SK-N-MC (cell line): Measurements from ENCODE around the gene KRT73.

Experiments
- DNase-seq: peaks from one replicate; pipeline ENCODE4 v3.0.0-alpha.2; 2011; ENCODE audit warnings: low read depth, low spot score
- H3K27ac ChIP-seq: fragments of 200-600 bp; sonication (generic); 2 replicates; pipeline ENCODE4 v1.5.1; 2016; ENCODE audit warnings: mixed run types
- H3K36me3 ChIP-seq: fragments of 200-600 bp; sonication (generic); 2 replicates; pipeline ENCODE4 v1.6.1; 2017; ENCODE audit warnings: antibody characterized with exemption, low read length, mixed read lengths; ENCODE audit not compliant: insufficient read depth
- H3K4me3 ChIP-seq: fragments of 200-600 bp; sonication (generic); 2 replicates; pipeline ENCODE4 v1.5.1; 2016
- H3K9ac ChIP-seq: fragments of 200-600 bp; sonication (generic); 2 replicates; pipeline ENCODE4 v1.8.0; 2017; ENCODE audit warnings: mixed run types, mixed read lengths; ENCODE audit not compliant: insufficient read length
- H3K9me3 ChIP-seq: fragments of 200-600 bp; sonication (generic); 2 replicates; pipeline ENCODE4 v1.6.1; 2017; ENCODE audit warnings: low read depth, mild to moderate bottlenecking, antibody characterized with exemption, low read length, moderate library complexity, mixed read lengths
- EZH2 ChIP-seq: fragments of 200-600 bp; sonication (generic); IDR thresholded peaks from one replicate; pipeline ENCODE4 v1.6.1; 2017; ENCODE audit warnings: antibody characterized with exemption
- FOXP2 ChIP-seq: optimal IDR thresholded peaks from 2 replicates; pipeline ENCODE3; 2011; ENCODE audit warnings: mild to moderate bottlenecking, moderate library complexity; ENCODE audit not compliant: insufficient read depth; ENCODE audit errors: extremely low read length, control extremely low read depth
- POLR2AphosphoS5 ChIP-seq: IDR thresholded peaks from 2 replicates; pipeline ENCODE4 v1.6.1; 2012; ENCODE audit warnings: mild to moderate bottlenecking, low read depth, low read length, borderline replicate concordance

Gene KRT73

DNA sequence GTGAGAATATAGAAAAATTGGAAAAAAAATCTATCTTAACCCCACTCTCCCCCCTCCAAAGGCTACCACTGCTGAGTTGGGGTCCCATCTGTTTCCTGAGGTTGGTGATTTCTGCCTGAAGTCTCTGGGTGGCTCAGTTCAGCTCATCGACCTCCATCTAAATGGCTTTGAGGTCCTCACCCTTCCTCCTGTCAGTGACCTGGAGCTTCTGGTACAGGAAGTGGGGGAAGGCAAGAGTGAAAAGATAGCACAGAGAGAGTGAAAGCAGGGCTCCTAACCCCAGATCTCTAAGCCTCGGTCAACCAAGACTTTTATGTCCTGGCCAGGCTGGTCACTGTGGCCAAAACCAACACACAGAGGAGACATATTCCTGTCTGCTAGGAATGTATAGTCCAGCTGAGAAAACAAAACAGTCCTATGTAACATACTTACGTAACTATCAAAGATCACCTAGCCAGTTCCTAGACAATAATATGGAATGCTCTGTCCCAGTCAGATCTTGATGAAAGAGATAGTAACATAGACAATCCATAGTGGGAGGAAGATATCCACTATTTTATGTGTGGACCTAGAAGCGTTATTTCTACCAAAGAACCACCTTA is 12.3 kb upstream of the KRT73 start:
- no peak for TF ChIP-seq EZH2
- no peak for TF ChIP-seq FOXP2
- TF ChIP-seq POLR2AphosphoS5 = no peak
- no peaks in the 10 kb centered on the region for H3K36me3 ChIP-seq
- H3K27ac ChIP-seq = no peak overlapping the region
- H3K9me3 ChIP-seq = no peaks in the 10 kb centered on the region
- no peak overlapping the region for H3K9ac ChIP-seq
- no peak overlapping the region for H3K4me3 ChIP-seq
- DNase-seq = no peak

DNA sequence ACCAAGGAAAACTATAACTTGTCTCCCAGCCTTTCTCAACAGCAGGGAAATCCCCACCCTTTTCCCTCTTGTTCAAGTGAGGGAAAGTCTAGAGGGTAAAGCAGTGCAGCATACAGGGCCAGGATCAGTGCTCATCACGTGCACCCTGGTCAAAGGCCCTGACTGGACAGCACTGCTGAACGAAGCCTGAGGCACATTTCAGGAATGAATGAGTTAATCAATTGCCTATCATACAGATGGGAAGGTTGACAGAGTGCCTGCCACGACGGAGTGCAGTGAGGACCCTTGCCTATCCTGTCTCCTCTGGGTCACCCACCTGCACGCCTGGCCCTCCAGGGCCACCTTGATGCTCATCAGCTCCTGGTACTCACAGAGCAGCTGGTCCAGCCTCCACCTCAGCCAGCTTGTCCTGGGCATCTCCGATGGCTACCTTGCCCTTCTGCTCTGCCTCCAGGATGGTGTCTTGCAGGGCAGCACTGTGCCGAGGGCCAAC is 11.7 kb upstream of the KRT73 start:
- no peak overlapping the region for H3K27ac ChIP-seq
- H3K4me3 ChIP-seq = no peak overlapping the region
- no peaks in the 10 kb centered on the region for H3K9me3 ChIP-seq
- H3K36me3 ChIP-seq = no peaks in the 10 kb centered on the region
- TF ChIP-seq POLR2AphosphoS5 = no peak
- no peak for TF ChIP-seq FOXP2
- no peak for TF ChIP-seq EZH2
- H3K9ac ChIP-seq = no peak overlapping the region
- no peak for DNase-seq

DNA sequence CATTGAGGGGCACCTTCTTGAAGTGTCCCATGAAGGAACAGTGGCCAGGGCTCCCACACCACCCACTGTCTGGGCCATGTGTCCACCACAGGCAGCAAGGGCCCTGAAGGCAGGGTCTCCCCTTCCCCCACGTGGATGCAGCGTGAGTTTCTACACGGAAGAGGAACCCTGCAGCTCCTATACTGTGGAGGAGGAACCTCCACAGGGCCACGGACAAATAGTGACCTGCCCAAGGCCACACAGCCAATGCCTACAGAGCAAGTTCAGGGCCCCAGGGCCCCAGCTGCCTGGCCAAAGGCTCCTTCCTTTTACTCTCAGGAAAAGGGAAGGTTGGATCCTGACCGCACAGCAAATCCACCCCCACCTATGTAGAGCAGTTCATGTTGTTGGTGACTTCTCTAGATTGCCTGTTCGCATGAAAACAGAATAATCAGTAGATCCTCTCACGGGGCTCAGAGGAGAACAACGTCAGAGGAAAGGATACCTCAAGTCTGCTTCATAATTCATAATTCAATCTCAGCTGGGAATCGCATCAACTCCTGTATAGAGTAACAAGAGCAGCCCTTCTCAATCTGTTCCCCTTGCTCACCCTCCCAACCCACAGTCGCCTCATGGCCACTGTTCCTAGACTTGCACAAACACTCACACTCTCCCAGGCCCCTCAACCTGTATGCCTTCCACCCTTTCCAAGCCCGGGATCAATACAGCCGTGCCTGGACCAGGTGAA is 11.1 kb upstream of the KRT73 start:
- TF ChIP-seq EZH2 = no peak
- no peak for TF ChIP-seq POLR2AphosphoS5
- no peak for TF ChIP-seq FOXP2
- Histone ChIP-seq H3K27ac (no peak overlapping the region), H3K9me3 (no peaks in the 10 kb centered on the region), H3K9ac (no peak overlapping the region), H3K4me3 (no peak overlapping the region), H3K36me3 (no peaks in the 10 kb centered on the region)
- DNase-seq = no peak

DNA sequence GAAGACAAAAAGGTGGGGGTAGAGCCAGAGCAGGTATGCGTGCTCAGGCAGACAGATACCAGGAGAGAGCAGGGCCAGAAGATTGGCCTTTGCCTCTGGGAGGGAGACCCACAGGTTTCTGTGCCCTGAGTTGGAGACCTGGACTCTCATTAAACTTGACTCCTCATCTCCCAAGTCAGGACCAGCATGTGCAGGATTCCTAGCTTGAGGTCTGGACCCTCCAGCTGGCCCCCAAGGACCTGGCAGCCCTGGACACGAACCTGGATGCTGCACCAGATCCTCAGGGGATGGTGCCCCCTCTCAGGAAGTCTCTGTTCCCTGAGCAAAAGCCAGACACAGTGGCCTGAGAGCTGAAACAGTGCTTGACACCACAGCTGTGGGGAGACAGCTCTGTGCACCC is 10.5 kb upstream of the KRT73 start:
- TF ChIP-seq FOXP2 = no peak
- no peak for TF ChIP-seq EZH2
- TF ChIP-seq POLR2AphosphoS5 = no peak
- Histone ChIP-seq H3K27ac (no peak overlapping the region), H3K4me3 (no peak overlapping the region), H3K9ac (no peak overlapping the region), H3K9me3 (no peaks in the 10 kb centered on the region), H3K36me3 (no peaks in the 10 kb centered on the region)
- DNase-seq = no peak

DNA sequence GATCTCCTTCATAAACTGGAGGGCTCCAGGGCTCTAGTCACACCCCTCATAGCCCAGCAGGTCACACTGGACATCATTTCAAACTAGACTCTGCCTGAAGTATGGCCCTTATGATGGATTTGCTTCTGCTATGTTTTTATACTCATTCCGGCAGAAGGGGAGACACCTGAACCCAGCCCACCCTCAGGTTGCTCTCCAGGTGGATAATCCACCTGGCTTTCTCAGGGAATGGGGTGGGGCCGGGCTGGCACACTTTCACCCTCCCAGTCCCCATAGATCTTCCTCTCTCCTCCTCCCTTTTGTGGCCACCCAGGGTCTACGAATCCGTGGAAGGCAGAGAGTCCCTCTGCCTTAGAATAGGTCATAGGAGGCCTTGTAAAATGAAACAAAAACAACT is 9.8 kb upstream of the KRT73 start:
- no peak for TF ChIP-seq FOXP2
- TF ChIP-seq EZH2 = no peak
- no peak for TF ChIP-seq POLR2AphosphoS5
- H3K9me3 ChIP-seq = no peaks in the 10 kb centered on the region
- no peak overlapping the region for H3K9ac ChIP-seq
- H3K4me3 ChIP-seq = no peak overlapping the region
- DNase-seq = no peak
- H3K36me3 ChIP-seq = no peaks in the 10 kb centered on the region
- H3K27ac ChIP-seq = no peak overlapping the region

DNA sequence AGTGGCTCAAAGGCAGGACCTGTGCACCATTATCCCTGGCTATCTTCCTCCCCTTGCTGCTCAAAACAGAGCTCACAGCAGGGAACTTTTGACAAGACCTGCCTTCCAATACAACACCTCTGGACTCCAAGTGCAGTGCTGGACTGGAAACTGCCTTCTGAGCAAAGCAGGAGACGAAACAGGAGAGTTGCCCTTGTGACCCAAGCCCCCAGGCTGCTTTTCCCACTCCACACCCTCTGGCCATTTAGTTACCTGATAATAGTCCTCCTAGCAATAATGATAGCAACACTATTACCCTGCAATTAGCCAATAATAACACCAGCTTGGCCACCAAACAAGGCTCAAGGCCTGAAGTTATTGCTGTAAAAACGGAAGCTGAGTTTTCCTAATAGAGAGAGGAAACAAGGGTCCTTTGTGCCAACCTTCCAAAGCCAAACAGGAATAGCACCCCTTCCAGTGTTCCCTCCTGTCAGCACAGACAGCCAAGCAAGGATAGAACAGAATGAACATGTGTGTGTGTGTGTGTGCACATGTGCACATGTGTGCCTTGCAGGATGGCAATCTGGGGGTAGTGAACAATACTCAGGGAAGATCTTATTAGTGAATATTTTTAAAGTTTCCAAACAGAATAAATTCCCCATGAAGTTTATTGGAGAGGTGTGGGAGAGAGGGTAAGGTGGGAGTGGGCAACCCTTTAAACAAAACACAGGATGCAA is 9.2 kb upstream of the KRT73 start:
- no peak for DNase-seq
- Histone ChIP-seq H3K36me3 (no peaks in the 10 kb centered on the region), H3K27ac (no peak overlapping the region), H3K9ac (no peak overlapping the region), H3K4me3 (no peak overlapping the region), H3K9me3 (no peaks in the 10 kb centered on the region)
- TF ChIP-seq FOXP2 (no peak), EZH2 (no peak), POLR2AphosphoS5 (no peak)

DNA sequence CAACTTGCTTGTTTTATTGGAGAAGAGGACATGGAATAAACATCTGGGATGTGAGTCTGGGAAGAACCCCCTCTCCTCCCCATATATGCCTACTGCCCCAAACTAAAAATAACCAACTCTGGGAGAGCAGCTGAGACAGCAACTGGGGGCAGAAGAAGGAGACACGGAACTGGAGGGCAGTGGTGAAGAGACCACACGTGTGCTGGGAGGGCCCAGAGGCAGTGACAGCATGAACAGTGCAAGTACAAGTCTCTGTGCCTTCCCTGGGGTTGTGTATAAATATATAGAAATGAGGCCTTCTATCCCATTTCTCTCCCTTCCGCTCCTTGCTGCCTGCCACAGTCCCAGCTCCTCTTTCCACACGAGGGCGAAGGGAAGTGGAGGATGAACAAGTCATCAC is 4.0 kb upstream of the KRT73 start:
- Histone ChIP-seq H3K9me3 (no peaks in the 10 kb centered on the region), H3K9ac (no peak overlapping the region), H3K4me3 (no peak overlapping the region), H3K36me3 (no peaks in the 10 kb centered on the region), H3K27ac (no peak overlapping the region)
- DNase-seq = no peak
- TF ChIP-seq FOXP2 (no peak), EZH2 (no peak), POLR2AphosphoS5 (no peak)

DNA sequence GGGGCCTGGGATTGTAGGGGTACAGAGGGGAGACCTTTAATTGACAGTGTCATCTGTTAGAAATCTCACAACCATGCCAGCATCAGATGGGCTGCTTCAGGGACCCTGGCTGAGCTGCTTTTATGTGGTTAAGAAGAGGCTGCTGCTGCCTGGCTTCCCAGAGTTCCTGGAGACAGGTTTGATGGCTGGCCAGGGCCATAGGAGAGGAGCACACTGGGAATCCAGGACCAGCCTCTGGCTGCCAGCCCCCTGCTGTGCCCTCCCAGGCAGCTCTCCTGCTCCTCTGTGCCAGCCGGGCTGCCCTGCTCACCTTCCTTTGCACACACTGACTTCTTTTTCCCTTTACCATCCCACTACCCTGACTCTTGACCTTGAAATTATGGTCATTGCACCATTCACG is 507 bp upstream of the KRT73 start:
- Histone ChIP-seq H3K36me3 (no peaks in the 10 kb centered on the region), H3K9ac (no peak overlapping the region), H3K27ac (no peak overlapping the region), H3K9me3 (no peaks in the 10 kb centered on the region), H3K4me3 (no peak overlapping the region)
- no peak for DNase-seq
- TF ChIP-seq FOXP2 (no peak), POLR2AphosphoS5 (no peak), EZH2 (no peak)

DNA sequence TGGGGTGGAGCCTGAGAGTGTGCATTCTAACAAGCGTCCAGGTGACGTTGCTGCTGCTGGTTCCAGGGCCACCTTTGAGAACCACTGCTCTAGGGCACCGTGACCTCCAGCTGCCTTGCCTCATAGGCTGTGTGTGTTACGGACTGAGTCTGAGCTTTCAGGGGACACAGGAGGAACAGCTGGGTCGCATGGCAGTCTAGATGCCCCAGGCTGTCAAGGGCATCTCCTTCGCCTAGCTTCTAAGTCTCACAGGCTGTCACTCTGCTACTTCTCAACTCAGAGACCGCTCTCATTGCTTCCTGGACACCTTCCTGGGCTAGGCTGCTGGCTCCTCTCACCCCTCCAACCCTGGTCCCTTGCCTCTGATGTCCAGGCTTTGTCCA is 965 bp downstream of the KRT73 start:
- no peak overlapping the region for H3K4me3 ChIP-seq
- TF ChIP-seq POLR2AphosphoS5 (no peak), FOXP2 (no peak), EZH2 (no peak)
- no peaks in the 10 kb centered on the region for H3K9me3 ChIP-seq
- H3K9ac ChIP-seq = no peak overlapping the region
- no peak for DNase-seq
- no peaks in the 10 kb centered on the region for H3K36me3 ChIP-seq
- H3K27ac ChIP-seq = no peak overlapping the region
